Esophagus muscularis mucosa (tissue), 4 donors: Measurements from ENCODE around the gene TALDO1. TPM values are rescaled to one million over a fixed set of nuclear protein-coding genes. Genes with fewer than 3 reads are reported as not detected.

Experiments used
- DNase-seq: peaks from one replicate; pipeline ENCODE4 v3.0.0-alpha.2; 2017; ENCODE audit errors: extremely low spot score
- H3K27ac ChIP-seq, 4 donors: fragments of 200-600 bp; sonication (generic); replicated peaks in 1 of 4; 1 replicate in 3 of 4; 2 replicates in 1 of 4; pipeline ENCODE4 v1.5.1; 2016 to 2019; ENCODE audit warnings: mild to moderate bottlenecking in 1 of 4
- H3K27me3 ChIP-seq, 4 donors: fragments of 200-600 bp; sonication (generic); one replicate each; pipeline versions ENCODE4 v1.5.1 to v1.6.0; 2016 to 2019
- H3K36me3 ChIP-seq, 4 donors: fragments of 200-600 bp; sonication (generic); one replicate each; pipeline ENCODE4 v1.5.1; 2016 to 2019
- H3K4me1 ChIP-seq, 4 donors: fragments of 200-600 bp; sonication (generic); one replicate each; pipeline ENCODE4 v1.5.1; 2016 to 2019
- H3K4me3 ChIP-seq, 4 donors: fragments of 200-600 bp; sonication (generic); 1 replicate in 2 of 4; 2 replicates in 2 of 4; pipeline ENCODE4 v1.5.1; 2016 to 2019; ENCODE audit warnings: mild to moderate bottlenecking in 4 of 4, moderate library complexity in 1 of 4
- H3K9me3 ChIP-seq, 4 donors: fragments of 200-600 bp; sonication (generic); 1 replicate in 3 of 4; 2 replicates in 1 of 4; pipeline ENCODE4 v1.5.1; 2016 to 2019
- EP300 ChIP-seq: sonication (generic); formaldehyde crosslinking; IDR thresholded peaks from one replicate; pipeline ENCODE4 v1.6.1; 2017; ENCODE audit warnings: antibody characterized with exemption
- POLR2A ChIP-seq: fragments of 450-650 bp; IDR thresholded peaks from one replicate; pipeline ENCODE4 v1.6.1; 2017; ENCODE audit warnings: antibody characterized with exemption, moderate library complexity, mild to moderate bottlenecking, low read depth
- POLR2AphosphoS5 ChIP-seq, 2 donors: sonication (generic); formaldehyde crosslinking; IDR thresholded peaks; one replicate each; pipeline ENCODE4 v1.6.1; 2017; ENCODE audit warnings: antibody characterized with exemption in 2 of 2
- WGBS: methylation state at CpG from one replicate; pipeline ENCODE4 v1.1.5; 2018; 5-methylcytosine and 5-hydroxymethylcytosine counted together
- intact Hi-C: fragments of 100-400 bp; cut with DNase I; formaldehyde crosslinking; loops from one replicate; pipeline ENCODE4 v1.15.1; 2023
- total RNA-seq, 4 donors: library from RNA; depleted of rRNA; stranded (reverse); fragments of >200 nt; gene quantifications; one replicate each; pipeline versions ENCODE4 v1.1.0 to v1.2.1, GENCODE V29; 2016
- TF ChIP-seq, protein P1 (sequence below), 3 experiments: fragments of 200-600 bp in 2 of 3; fragments of 450-650 bp in 1 of 3; sonication (generic) in 2 of 3; IDR thresholded peaks; one replicate each; pipeline ENCODE4 v1.5.1; 2017 to 2019; ENCODE audit warnings: antibody characterized with exemption in 3 of 3, mild to moderate bottlenecking in 2 of 3, moderate library complexity in 1 of 3

The TALDO1 gene
- total RNA-seq, 4 donors from 2014 or later: 168 to 231 (median 186) TPM

DNA sequence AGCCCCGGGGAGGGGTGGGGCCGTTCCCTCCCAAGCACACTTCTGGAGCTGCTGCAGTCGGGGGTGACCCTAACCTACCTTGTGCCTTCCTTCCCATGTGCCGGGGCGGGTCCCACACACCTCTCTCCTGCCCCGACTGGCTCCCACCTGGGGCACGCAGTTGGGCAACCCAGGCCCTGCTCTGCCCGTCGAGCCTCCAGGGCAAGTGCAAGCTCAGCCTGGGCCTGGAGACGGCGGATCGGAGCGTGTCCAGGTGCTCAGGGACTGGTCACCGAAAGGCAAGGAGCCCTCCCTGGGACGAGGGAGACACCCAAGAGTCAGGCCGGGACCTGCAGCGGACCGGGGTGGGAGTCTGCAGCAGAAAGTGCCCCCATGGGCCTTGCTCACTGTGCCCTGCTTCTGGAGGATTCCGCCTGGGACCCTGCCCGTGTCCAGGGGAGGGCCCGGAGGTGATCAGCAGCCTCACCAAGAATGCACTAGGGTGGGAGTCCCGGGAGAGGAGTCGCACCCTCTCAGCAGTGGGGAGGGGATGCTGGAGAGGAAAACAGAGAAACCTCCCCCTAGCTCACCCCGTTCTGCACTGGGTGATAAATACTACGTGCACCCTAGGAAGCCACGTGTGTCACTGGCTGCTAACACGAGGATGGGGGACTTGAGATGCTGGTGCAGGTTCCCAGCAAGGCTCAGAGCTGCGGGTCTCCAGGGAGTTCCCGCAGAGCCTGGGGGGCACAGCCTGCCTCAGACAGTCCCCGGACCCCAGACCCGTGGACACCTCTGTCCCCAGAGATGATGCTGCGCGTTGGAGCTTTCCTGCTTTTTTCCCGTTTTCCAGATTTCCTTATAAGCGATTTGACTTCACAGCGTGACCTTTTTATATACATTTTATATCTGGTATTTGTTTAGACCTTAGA, 35.3 kb downstream of the TALDO1 start:
- Histone ChIP-seq H3K36me3 (peaks cover 0 to 17% (median 2%) of the 10 kb centered on the region in 4 donors), H3K4me3 (no peak overlapping the region), H3K27me3 (peaks cover 0 to under 1% (median 0%) of the 10 kb centered on the region in 4 donors), H3K9me3 (no peaks in the 10 kb centered on the region), H3K27ac (no peak overlapping the region), H3K4me1 (peaks cover 14 to 31% (median 25%) of the 10 kb centered on the region in 4 donors)
- 82% methylated on average over 31 of the region's 36 CpGs for WGBS
- no peak for DNase-seq
- intact Hi-C loops: no loop called here
- TF ChIP-seq POLR2AphosphoS5 (IDR thresholded peaks at IDR 0.05): no peak
- TF ChIP-seq EP300: no peak
- no peak for TF ChIP-seq POLR2A
- TF ChIP-seq, protein P1, sequence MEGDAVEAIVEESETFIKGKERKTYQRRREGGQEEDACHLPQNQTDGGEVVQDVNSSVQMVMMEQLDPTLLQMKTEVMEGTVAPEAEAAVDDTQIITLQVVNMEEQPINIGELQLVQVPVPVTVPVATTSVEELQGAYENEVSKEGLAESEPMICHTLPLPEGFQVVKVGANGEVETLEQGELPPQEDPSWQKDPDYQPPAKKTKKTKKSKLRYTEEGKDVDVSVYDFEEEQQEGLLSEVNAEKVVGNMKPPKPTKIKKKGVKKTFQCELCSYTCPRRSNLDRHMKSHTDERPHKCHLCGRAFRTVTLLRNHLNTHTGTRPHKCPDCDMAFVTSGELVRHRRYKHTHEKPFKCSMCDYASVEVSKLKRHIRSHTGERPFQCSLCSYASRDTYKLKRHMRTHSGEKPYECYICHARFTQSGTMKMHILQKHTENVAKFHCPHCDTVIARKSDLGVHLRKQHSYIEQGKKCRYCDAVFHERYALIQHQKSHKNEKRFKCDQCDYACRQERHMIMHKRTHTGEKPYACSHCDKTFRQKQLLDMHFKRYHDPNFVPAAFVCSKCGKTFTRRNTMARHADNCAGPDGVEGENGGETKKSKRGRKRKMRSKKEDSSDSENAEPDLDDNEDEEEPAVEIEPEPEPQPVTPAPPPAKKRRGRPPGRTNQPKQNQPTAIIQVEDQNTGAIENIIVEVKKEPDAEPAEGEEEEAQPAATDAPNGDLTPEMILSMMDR (IDR thresholded peaks at IDR 0.05): no peak

DNA sequence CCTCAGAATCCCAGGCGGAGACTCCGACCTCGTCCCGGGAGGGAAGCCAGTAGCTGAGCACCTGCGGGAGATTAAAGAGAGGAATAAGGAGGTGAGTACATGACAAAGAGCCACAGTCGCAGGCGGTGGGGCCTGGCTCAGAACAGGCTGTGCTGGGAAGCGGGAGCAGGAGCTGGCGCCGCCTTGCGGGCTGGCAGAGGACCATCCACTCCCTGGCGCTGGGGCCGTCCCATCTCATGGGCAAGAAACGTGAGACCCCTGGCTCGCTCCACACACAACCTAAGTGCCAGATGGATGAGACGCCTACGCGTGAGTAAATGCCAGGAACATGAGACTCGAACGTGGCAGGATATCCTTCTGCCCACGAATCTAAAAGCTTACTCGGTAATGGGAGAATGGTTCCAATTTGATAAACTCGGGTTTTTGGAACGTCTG, 36.3 kb downstream of the TALDO1 start:
- Histone ChIP-seq H3K27ac (peak overlapping the region in 3 of 4 donors; percentile 29 to 49 (median 32)), H3K4me3 (no peak overlapping the region), H3K36me3 (peaks cover 0 to 17% (median 2%) of the 10 kb centered on the region in 4 donors), H3K27me3 (peaks cover 0 to 11% (median under 1%) of the 10 kb centered on the region in 4 donors), H3K9me3 (no peaks in the 10 kb centered on the region), H3K4me1 (peaks cover 10 to 21% (median 16%) of the 10 kb centered on the region in 4 donors)
- TF ChIP-seq EP300 (no peak), POLR2AphosphoS5 (IDR thresholded peaks at IDR 0.05) (peak; percentile 37 to 51), POLR2A (no peak)
- TF ChIP-seq, protein P1 (IDR thresholded peaks at IDR 0.05): peak; percentile 53 to 83 (median 56)
- intact Hi-C loops: no loop called here
- no peak for DNase-seq
- WGBS: 39% methylated on average over 24 of the region's 24 CpGs

DNA sequence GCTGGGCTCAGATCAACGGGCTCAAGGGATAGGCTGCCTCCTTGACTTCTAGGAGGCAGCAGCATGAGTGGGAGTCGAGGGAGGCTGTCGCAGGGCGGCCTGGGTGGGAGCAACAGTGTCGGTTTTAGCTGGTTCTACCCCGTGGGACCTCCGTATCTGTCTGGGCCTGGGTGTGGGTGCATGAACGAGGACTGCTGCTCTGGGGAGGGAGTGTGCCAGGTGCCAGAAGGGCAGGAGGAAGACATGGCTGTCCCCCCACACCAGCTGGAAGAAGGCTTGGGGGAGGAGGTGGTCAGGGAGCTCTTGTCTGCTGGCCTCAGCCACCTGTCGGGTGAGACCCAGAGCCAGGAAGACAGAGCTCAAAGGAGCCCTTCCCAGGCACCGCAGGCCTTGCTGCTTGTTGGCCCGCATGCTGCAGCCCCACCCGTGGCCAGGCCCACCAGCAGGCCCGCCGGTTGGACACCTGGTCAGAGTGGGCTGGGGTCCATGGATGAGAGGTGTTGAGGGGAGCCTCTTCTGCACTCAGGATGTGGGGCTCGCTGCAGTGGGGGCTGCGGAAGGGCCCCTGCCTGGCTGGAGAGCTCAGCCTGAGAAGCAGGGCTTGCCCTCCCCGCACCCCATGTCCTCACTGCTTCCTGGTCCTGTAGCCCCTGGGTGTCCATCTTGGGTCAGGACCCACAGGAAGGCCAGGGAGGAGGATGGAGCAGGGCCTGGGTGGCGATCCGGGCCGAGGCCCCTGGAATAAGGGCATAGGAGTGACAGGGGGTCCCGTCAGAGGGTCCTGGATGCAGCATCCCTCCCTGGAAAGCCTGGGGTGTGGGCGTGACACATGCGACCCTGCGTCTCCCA, 39.2 kb downstream of the TALDO1 start:
- Histone ChIP-seq H3K27ac (no peak overlapping the region), H3K36me3 (peaks cover 0 to 12% (median 4%) of the 10 kb centered on the region in 4 donors), H3K9me3 (no peaks in the 10 kb centered on the region), H3K27me3 (peaks cover 0 to 37% (median 12%) of the 10 kb centered on the region in 4 donors), H3K4me1 (peaks cover 10 to 32% (median 19%) of the 10 kb centered on the region in 4 donors), H3K4me3 (no peak overlapping the region)
- no peak for DNase-seq
- intact Hi-C loops: no loop called here
- 80% methylated on average over 15 of the region's 24 CpGs for WGBS
- TF ChIP-seq, protein P1 (IDR thresholded peaks at IDR 0.05): no peak
- TF ChIP-seq POLR2AphosphoS5 (IDR thresholded peaks at IDR 0.05) (no peak), EP300 (no peak), POLR2A (no peak)

DNA sequence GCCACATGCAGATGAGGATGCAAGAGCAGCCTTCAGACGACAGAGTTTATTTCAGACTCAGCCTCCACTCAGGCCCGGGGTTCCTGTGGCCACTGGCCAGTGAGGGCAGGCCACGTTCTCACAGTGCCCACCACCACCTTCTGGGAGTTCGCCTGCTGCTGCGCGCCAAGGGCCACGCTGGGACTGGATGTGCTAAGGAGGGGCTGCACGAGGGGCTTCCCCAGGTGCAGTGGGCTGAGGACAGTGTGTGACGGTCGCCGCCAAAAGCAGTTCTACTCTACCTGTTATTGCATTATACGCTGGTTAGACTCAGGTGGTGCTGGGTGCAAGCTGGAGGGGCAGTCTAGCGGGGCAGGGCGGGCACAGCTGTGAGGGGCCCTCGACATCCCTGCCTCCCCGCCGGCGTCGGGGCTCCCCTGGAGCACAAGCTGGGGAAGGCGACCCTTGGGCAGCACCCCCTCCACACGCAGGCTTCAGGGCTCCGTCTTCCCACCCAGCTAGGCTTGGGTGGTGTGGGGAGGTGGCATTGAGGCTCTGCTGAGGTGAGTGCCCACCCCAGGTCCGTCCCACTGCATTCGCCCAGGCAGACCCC, 39.9 kb downstream of the TALDO1 start:
- Histone ChIP-seq H3K36me3 (peaks cover 0 to 19% (median 11%) of the 10 kb centered on the region in 4 donors), H3K27ac (no peak overlapping the region), H3K4me1 (peaks cover 10 to 32% (median 19%) of the 10 kb centered on the region in 4 donors), H3K27me3 (peaks cover 0 to 42% (median 12%) of the 10 kb centered on the region in 4 donors), H3K4me3 (no peak overlapping the region), H3K9me3 (no peaks in the 10 kb centered on the region)
- WGBS: 87% methylated on average over 18 of the region's 24 CpGs
- intact Hi-C loops: no loop called here
- TF ChIP-seq POLR2A (no peak), EP300 (no peak), POLR2AphosphoS5 (IDR thresholded peaks at IDR 0.05) (no peak)
- TF ChIP-seq, protein P1 (IDR thresholded peaks at IDR 0.05): no peak
- no peak for DNase-seq
